ENCODE data around the gene NAV2.

The NAV2 gene

GRCh38 chr11:19973136-19973635 is 260.5 kb downstream of the NAV2 start:
- DNase-seq (ENCODE audit: low read depth in 2 of 2): no peak

GRCh38 chr11:19974886-19975285 is 262.2 kb downstream of the NAV2 start:
- DNase-seq (ENCODE audit: low read depth in 2 of 2): no peak

- DNase-seq (ENCODE audit: low read depth in 2 of 2): no peak
Measured at GRCh38 chr11:19975414-19975990, 262.9 kb downstream of the NAV2 start.

GRCh38 chr11:19976281-19976941 is 263.8 kb downstream of the NAV2 start:
- no peak for DNase-seq (ENCODE audit: low read depth in 2 of 2)

GRCh38 chr11:19977941-19978340 is 265.3 kb downstream of the NAV2 start:
- DNase-seq (ENCODE audit: low read depth in 2 of 2): no peak

- no peak for DNase-seq (ENCODE audit: low read depth in 2 of 2)
Measured at GRCh38 chr11:19978668-19979518, 266.3 kb downstream of the NAV2 start.

GRCh38 chr11:19979519-19979845 is 266.8 kb downstream of the NAV2 start:
- DNase-seq (ENCODE audit: low read depth in 2 of 2): no peak

- DNase-seq (ENCODE audit: low read depth in 2 of 2): no peak
Measured at GRCh38 chr11:19980388-19980787, 267.8 kb downstream of the NAV2 start.

- no peak for DNase-seq (ENCODE audit: low read depth in 2 of 2)
Measured at GRCh38 chr11:19980957-19981669, 268.5 kb downstream of the NAV2 start.

- no peak for DNase-seq (ENCODE audit: low read depth in 2 of 2)
Measured at GRCh38 chr11:19982774-19983495, 270.3 kb downstream of the NAV2 start.

GRCh38 chr11:19984048-19984742 is 271.6 kb downstream of the NAV2 start:
- DNase-seq (ENCODE audit: low read depth in 2 of 2): no peak

- DNase-seq (ENCODE audit: low read depth in 2 of 2): no peak
Measured at GRCh38 chr11:19985111-19985510, 272.5 kb downstream of the NAV2 start.

GRCh38 chr11:19987331-19987801 is 274.7 kb downstream of the NAV2 start:
- no peak for DNase-seq (ENCODE audit: low read depth in 2 of 2)

GRCh38 chr11:19988598-19988997 is 276.0 kb downstream of the NAV2 start:
- DNase-seq (ENCODE audit: low read depth in 2 of 2): no peak

GRCh38 chr11:19989191-19989590 is 276.6 kb downstream of the NAV2 start:
- no peak for DNase-seq (ENCODE audit: low read depth in 2 of 2)

- no peak for DNase-seq (ENCODE audit: low read depth in 2 of 2)
Measured at GRCh38 chr11:19992162-19992561, 279.5 kb downstream of the NAV2 start.

- DNase-seq (ENCODE audit: low read depth in 2 of 2): no peak
Measured at GRCh38 chr11:19992998-19993397, 280.4 kb downstream of the NAV2 start.

- DNase-seq (ENCODE audit: low read depth in 2 of 2): no peak
Measured at GRCh38 chr11:19994672-19995071, 282.0 kb downstream of the NAV2 start.

GRCh38 chr11:19995145-19995544 is 282.5 kb downstream of the NAV2 start:
- no peak for DNase-seq (ENCODE audit: low read depth in 2 of 2)

- no peak for DNase-seq (ENCODE audit: low read depth in 2 of 2)
Measured at GRCh38 chr11:19996571-19996970, 283.9 kb downstream of the NAV2 start.

- DNase-seq (ENCODE audit: low read depth in 2 of 2): no peak
Measured at GRCh38 chr11:20000022-20000350, 287.3 kb downstream of the NAV2 start.
